Stimulated activated CD8-positive, alpha-beta memory T cell treated with anti-CD3 and anti-CD28 coated beads, Interleukin-4, amount 100 ng/mL, for 1 hour (primary cell): ENCODE measurements around the gene IGFBPL1.
A peak's percentile ranks its signal among the peaks of the same experiment; 100 is the strongest.
"Not testable (repeated sequence)": the region's sequence is repeated elsewhere in the genome, so short reads cannot be mapped to it uniquely, and the experiment has no call there.

Source experiments
- DNase-seq, 2 donors: peaks; one replicate each; pipeline ENCODE4 v3.0.0-alpha.2; 2020; ENCODE audit warnings: low read depth in 2 of 2, low spot score in 1 of 2

The IGFBPL1 gene

DNA sequence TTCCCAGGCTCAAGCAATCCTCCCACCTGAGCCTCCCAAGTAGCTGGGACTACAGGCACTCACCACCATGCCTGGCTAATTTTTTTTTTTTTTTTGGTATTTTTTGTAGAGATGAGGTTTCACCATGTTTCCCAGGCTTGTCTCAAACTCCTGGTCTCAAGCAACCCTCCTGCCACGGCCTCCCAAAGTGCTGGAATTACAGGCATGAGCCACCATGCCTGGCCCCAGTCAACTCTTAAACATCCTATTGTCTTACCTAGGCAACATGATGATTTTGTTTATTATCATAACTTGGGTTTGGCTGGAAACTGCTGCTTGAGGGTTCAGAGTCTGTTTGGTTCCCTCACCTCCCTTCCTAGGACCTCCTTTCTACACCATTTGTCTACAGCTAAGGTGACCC lies 25.1 kb downstream of the IGFBPL1 start:
- DNase-seq: not testable (repeated sequence)

GRCh38 chr9:38396371-38396671 lies 27.9 kb downstream of the IGFBPL1 start:
- DNase-seq: no peak

GRCh38 chr9:38395653-38396370 lies 28.4 kb downstream of the IGFBPL1 start:
- no peak for DNase-seq

DNA sequence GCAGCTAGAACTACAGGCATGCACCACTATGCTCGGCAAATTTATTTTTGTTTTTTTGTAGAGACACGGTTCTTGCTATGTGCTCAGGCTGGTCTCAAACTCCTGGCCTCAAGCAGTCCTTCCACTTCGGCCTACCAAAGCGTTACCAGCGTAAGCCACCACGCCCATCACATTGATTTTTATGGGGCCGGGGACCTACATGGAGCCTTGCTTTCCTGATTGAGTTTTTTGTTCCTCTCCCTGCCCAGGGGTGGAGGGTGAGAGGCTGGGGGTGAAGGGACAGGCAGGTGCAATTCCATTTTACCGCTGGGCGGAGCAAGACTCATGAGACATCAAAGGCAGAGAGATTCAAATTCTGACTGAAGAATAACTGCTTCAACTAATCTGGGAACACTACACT lies 29.8 kb downstream of the IGFBPL1 start:
- no peak for DNase-seq

DNA sequence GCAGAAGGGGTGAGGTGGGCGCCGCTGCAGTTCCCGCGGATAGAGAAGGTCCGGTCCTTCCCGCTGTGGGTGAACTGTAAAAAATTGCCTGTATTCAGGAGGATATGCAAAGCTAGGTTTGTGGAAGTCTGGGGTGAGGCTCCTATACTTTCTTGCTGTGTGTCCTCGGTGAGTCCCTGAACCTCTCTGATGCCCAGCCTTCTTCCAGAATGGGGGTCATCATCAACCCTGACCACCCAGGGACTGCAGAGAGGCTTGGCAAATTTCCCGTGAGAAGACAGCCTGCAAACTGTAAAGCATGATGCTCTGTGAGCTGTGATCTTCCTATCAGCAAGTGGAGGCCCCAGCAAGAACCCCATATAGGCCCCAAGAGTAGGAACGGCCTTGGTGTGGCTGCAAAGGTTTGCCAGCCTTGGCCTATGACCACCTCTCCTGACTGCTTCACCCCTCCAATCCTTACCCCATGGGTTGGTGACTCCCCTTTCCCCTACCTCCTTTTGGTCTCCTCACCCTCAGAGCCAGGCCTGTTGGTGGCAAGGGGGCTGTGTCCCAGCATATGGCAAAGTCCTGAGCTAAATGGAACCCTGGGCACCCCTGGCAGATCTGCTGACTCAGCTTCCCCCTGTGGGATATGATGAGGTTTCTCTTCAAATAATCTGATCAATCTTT lies 31.0 kb downstream of the IGFBPL1 start:
- no peak for DNase-seq

- DNase-seq: peak; percentile 17 to 24
Measured at GRCh38 chr9:38392235-38393127, 31.8 kb downstream of the IGFBPL1 start, which contains the start of gene ALDH1B1. Gene ALDH1B1, plus strand, starts transcription at chr9:38392702. Its CDS starts 3,047 bp downstream, at chr9:38395749.

GRCh38 chr9:38391278-38392118 lies 32.8 kb downstream of the IGFBPL1 start:
- DNase-seq: no peak

- DNase-seq: no peak
Measured at GRCh38 chr9:38390851-38391250, 33.4 kb downstream of the IGFBPL1 start.

DNA sequence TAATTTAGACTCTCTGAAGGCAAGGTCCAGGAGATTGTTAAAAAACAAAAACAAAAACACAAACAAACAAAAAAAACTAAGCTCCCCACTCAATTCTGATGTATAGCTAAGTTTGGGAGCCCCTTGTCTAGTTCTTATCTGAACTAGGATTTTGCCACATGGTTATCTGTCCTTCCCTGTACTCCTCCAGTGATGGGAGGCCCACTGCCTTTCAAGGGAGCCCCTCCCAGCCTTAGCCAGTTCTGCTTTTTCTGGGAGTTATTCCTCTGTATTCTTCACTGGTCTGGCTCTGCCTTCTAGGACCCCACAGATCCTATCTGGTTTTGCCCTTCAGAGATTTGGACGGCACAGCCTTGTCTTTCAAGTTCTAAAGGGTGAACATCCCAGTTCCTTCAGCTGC lies 33.8 kb downstream of the IGFBPL1 start:
- no peak for DNase-seq

- no peak for DNase-seq
Measured at GRCh38 chr9:38389313-38389712, 34.9 kb downstream of the IGFBPL1 start.

DNA sequence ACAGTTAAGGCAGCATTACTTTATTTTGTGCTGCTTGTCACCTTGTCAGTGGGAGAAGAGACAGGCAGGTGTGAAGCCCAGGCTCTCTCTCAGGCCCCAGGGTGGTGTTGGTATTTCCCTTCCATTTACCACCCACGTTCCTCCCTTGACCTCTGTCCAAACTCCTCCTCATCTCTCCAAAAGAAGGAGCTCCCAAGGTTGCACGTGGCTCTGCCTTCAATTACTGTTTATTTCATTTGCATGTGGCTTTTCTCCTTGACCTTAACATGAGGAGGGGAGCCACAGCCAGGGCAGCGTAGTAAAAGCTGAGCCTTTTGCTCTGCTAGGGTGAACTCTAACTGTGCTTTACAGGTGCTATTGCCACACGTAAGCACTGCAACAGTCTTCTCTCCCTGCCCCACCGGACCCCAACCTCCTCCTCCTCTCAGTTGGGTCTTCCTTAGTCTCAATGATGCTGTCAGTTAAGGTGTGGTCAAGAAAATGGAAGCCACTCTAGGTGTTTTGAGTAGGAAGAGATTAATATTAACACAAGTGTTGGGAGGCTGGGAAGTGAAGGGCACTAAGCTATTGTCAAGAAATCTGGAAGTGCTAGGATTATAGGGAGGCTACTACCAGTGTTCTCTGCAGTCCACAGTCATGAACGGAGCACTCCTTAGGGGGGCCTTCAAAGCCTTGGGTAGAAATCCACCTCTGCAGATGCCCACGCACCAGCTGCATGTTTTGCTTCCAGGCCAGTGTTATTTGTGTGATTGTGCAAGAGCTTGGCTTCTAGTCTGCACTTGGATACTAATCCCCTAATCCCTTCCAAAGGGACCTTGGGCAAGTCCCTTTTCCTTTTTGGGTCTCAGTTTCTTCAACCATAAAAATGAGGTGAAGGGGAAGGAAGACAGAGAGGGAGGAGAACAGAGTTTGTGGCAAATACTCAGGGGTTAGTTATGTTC lies 35.7 kb downstream of the IGFBPL1 start:
- no peak for DNase-seq

DNA sequence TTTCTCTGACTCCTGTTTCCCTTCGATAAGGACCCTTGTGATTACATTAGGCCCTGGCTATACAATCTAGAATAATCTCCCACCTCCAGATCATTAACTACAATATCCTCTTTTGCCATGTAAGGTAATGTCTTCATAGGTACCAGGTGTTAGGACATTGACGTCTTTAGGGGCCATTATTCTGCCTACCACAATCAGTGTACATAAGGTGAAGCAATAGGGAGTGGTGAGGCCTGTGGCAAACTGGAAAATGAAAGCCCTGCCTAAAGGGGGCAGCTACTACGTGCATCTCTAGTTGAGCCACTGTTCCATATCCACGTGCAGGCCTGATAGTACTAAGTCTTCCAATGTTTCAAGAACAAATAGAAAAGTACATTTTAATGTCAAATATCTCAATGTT lies 36.5 kb downstream of the IGFBPL1 start:
- no peak for DNase-seq

DNA sequence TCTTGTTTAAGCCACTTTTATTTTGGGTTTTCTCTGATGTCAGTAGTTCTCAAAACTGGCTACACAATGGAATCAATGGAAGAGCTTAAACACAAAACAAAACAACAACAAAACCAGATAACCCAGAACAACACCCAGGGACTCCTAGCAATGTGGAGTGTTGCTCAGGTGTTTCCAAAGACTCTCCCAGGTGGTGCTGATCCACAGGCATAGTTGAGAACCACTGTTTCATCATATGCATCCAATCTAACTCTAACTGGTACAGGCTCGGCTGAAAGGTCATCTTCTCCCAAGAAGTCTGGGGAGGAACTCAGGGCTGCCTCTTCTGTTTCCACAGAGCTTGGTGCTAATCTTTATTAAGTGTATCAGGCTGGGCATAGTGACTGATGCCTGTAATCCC lies 37.2 kb downstream of the IGFBPL1 start:
- DNase-seq: no peak

GRCh38 chr9:38386319-38386895 lies 37.8 kb downstream of the IGFBPL1 start:
- DNase-seq: no peak

DNA sequence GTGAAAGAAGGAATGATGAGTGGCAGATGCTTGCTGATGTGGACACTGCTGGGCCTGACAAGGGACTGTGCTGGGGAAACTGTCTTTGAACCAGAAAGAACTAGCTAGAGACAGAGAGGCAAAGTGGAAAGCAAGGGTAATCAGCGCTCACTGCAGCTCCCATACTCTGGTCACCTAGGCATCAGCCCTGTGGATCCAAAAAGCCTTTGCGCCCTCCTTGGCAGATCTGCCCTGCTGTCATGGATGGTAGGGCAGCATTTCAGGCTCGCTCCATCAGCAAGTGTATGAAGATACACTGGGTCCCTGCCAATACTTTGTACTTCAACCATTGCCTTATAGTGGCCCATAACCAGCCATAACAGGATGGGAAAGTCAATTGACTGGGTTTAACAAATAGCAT lies 38.4 kb downstream of the IGFBPL1 start:
- DNase-seq: no peak

GRCh38 chr9:38384990-38385848 lies 39.0 kb downstream of the IGFBPL1 start:
- DNase-seq: no peak

GRCh38 chr9:38382141-38382540 lies 42.1 kb downstream of the IGFBPL1 start:
- DNase-seq: no peak

DNA sequence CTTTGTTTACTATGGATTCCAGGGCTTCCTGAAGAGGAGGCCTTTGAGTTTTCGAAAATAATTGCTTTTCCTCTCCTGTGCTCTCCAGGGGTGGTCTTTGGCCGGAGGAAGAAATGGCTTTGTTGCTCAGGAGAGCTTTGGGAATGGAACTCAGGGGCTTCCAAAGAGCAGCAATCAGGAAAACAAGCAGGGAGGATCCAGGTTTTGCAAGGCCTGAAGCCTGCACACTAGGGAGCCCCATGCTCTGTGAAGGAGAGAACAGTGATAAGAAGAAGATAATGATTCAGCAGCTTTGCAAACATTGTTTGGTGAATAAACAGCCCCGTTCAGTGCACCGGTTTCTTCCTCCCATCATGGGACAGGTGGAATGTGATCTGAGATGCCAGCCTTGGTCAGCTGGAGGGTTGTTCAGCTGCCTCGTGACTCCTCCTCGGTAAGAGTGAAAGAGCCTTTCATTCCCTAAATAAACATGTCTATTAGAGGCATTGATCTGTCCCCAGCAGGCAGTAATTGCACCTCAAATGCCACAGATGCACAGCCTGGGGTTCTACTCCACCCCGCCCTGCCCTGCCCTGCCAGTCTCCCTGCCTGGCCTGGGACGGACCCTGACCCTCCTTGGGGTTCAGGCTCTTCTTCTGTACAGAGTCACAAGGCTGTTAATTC lies 43.3 kb downstream of the IGFBPL1 start:
- DNase-seq: no peak
